K562 (cell line): ENCODE results near the gene TSKS. TPM values are rescaled to one million over a fixed set of nuclear protein-coding genes. Genes with fewer than 3 reads are reported as not detected.
"Not testable (repeated sequence)": the region's sequence is repeated elsewhere in the genome, so short reads cannot be mapped to it uniquely, and the experiment has no call there.

Experiments used
- ATAC-seq: fragments of 200-7000 bp; cut with Tn5 transposase; 3 replicates; pipeline ENCODE4 v1.9.1; 2020; ENCODE audit warnings: moderate library complexity
- BruUV-seq: library from RNA; stranded (reverse); fragments of 400-500 nt; replicated peaks from 2 replicates; lab custom pipeline; 2021; lab: Mats Ljungman, UMichigan
- CTCF ChIA-PET: fragments of 300-600 bp; formaldehyde crosslinking; extraction: SDS; loops from one replicate; lab custom pipeline; 2021; ENCODE audit warnings: low intra/inter-chr PET ratio; lab: Yijun Ruan, JAX
- POLR2A ChIA-PET: fragments of 300-600, 350-650 bp; sonication (Branson Sonifier 250); formaldehyde crosslinking; extraction: SDS; loops from one replicate; lab custom pipeline; 2021; ENCODE audit warnings: antibody characterized with exemption, inconsistent platforms; lab: Yijun Ruan, JAX
- DNase-seq, 4 experiments: peaks; one replicate each; pipeline versions ENCODE4 v3.0.0 to v3.0.0-alpha.2; 2011 to 2018; ENCODE audit warnings: low spot score in 3 of 4, mixed read lengths in 3 of 4; ENCODE audit errors: extremely low read depth in 1 of 4
- FAIRE-seq: peaks from 2 replicates; lab custom pipeline; 2011; peaks lifted over from hg19 to GRCh38; lab: Jason Lieb, UNC
- H2AFZ ChIP-seq: 2 replicates; pipeline ENCODE4 v1.6.0; 2011; ENCODE audit warnings: low read depth, low read length, control low read depth, inconsistent platforms
- H3K27ac ChIP-seq: fragments of 200-600 bp; 3 replicates; pipeline ENCODE4 v1.8.0; 2011; ENCODE audit warnings: low read depth, mild to moderate bottlenecking, control low read depth, inconsistent platforms, low read length, moderate library complexity, mixed read lengths; ENCODE audit errors: extremely low read depth
- H3K27me3 ChIP-seq, 2 experiments: fragments of 300-600 bp in 1 of 2; 2 replicates in 1 of 2; 3 replicates in 1 of 2; pipeline versions ENCODE4 v1.6.0 to v1.8.0; 2011; ENCODE audit warnings: inconsistent platforms in 2 of 2, low read length in 2 of 2, mild to moderate bottlenecking in 1 of 2, mixed read lengths in 1 of 2, moderate library complexity in 1 of 2; ENCODE audit not compliant: control insufficient read depth in 2 of 2, insufficient read depth in 2 of 2
- H3K36me3 ChIP-seq: fragments of 300-600 bp; 3 replicates; pipeline ENCODE4 v1.8.0; 2011; ENCODE audit warnings: mild to moderate bottlenecking, low read length, inconsistent platforms; ENCODE audit not compliant: control insufficient read depth, insufficient read depth
- H3K4me1 ChIP-seq, 2 experiments: fragments of 200-600 bp in 1 of 2; replicated peaks in 1 of 2; 2 replicates in 1 of 2; 3 replicates in 1 of 2; pipeline versions ENCODE4 v1.5.1 to v1.8.0; 2011; ENCODE audit warnings: inconsistent platforms in 2 of 2, low read length in 2 of 2, mild to moderate bottlenecking in 1 of 2, mixed read lengths in 1 of 2, moderate library complexity in 1 of 2; ENCODE audit not compliant: control insufficient read depth in 2 of 2, insufficient read depth in 2 of 2
- H3K4me2 ChIP-seq: 2 replicates; pipeline ENCODE4 v1.6.1; 2011; ENCODE audit warnings: low read length, control low read depth, inconsistent platforms, mixed read lengths; ENCODE audit not compliant: insufficient read depth
- H3K4me3 ChIP-seq: fragments of 200-600 bp; sonication (generic), shearing (Covaris generic); 2 replicates; pipeline ENCODE4 v1.5.1; 2016; ENCODE audit warnings: control low read depth, inconsistent platforms
- H3K79me2 ChIP-seq: fragments of 200-600 bp; 3 replicates; pipeline ENCODE4 v1.8.0; 2011; ENCODE audit warnings: low read length, inconsistent platforms; ENCODE audit not compliant: control insufficient read depth, insufficient read depth
- H3K9ac ChIP-seq, 2 experiments: 2 replicates each; pipeline versions ENCODE4 v1.6.0 to v1.6.1; 2011; ENCODE audit warnings: low read depth in 2 of 2, low read length in 2 of 2, control low read depth in 1 of 2, inconsistent platforms in 1 of 2, mild to moderate bottlenecking in 1 of 2, mixed read lengths in 1 of 2; ENCODE audit not compliant: insufficient read depth in 1 of 2
- H3K9me1 ChIP-seq: one replicate; pipeline ENCODE4 v1.6.0; 2011; ENCODE audit warnings: inconsistent platforms, mild to moderate bottlenecking, low read length, moderate library complexity; ENCODE audit not compliant: control insufficient read depth, insufficient read depth
- H3K9me3 ChIP-seq: replicated peaks from 2 replicates; pipeline ENCODE4 v1.5.1; 2011; ENCODE audit warnings: low read depth, low read length, inconsistent platforms; ENCODE audit not compliant: control insufficient read depth, insufficient read depth
- H4K20me1 ChIP-seq: replicated peaks from 2 replicates; pipeline ENCODE4 v1.6.1; 2011; ENCODE audit warnings: low read length, inconsistent platforms, mixed read lengths; ENCODE audit not compliant: control insufficient read depth, insufficient read depth
- ZBTB33 ChIP-seq: sonication (generic); formaldehyde crosslinking; IDR thresholded peaks from 2 replicates; pipeline ENCODE4 v1.8.1; 2023; ENCODE audit warnings: mild to moderate bottlenecking, missing genetic modification reagents
- ZNF217 ChIP-seq: sonication (generic); formaldehyde crosslinking; IDR thresholded peaks from 2 replicates; pipeline ENCODE4 v1.8.0; 2022; ENCODE audit warnings: mild to moderate bottlenecking, missing genetic modification reagents
- ZNF316 ChIP-seq: fragments of 450-650 bp; IDR thresholded peaks from 2 replicates; pipeline ENCODE4 v1.6.1; 2016
- WGBS: fragments of 100-300 bp; shearing (Covaris generic); methylation state at CpG from one replicate; pipeline ENCODE4 v1.1.6; 2016; ENCODE audit warnings: low coverage, mixed read lengths; ENCODE audit not compliant: insufficient coverage; ENCODE audit errors: missing lambda C conversion rate; 5-methylcytosine and 5-hydroxymethylcytosine counted together
- in situ Hi-C: fragments of 300-500 bp; cut with MboI; formaldehyde crosslinking; loops from 4 replicates; pipeline ENCODE4 v1.15.0; 2018; ENCODE audit warnings: inconsistent platforms, mixed read lengths
- intact Hi-C: fragments of 100-400 bp; cut with micrococcal nuclease; formaldehyde crosslinking; loops from 2 replicates; pipeline ENCODE4 v1.14.2; 2022
- polyA plus RNA-seq, 8 experiments: library from polyadenylated mRNA; depleted of rRNA in 4 of 8; stranded (reverse) in 5 of 8; unstranded in 3 of 8; fragments of >200 nt; fragmentation: Nextera tagmentation in 2 of 8; fragmentation: Illumina TruSeq in 1 of 8; extraction: Ambion mirVana in 2 of 8; extraction: Trizol in 1 of 8; gene quantifications; 2 replicates each; pipeline versions ENCODE4 v1.2.1 to v1.2.3, GENCODE V29; 2011 to 2014; ENCODE audit warnings: inconsistent platforms in 1 of 8, missing spikeins in 1 of 8
- total RNA-seq, 7 experiments: library from RNA; depleted of rRNA in 6 of 7; stranded (reverse); fragments of >200 nt in 6 of 7; fragmentation: Illumina TruSeq in 2 of 7; extraction: Trizol in 2 of 7; gene quantifications; 2 replicates each; pipeline versions ENCODE4 v1.2.1 to v1.2.3, GENCODE V29; 2011 to 2021; ENCODE audit warnings: low replicate concordance in 1 of 7

The TSKS gene
- total and polyA plus RNA-seq, 9 of the 15 experiments (the other 6 are each of a cell fraction or from before 2014, with no cell fraction given): 0.14 to 4.5 (median 0.80) TPM

GRCh38 chr19:49719420-49719819, 43.7 kb downstream of the TSKS start:
- in situ Hi-C loops, CTCF ChIA-PET, H3K79me2 ChIP-seq, H3K9me1 ChIP-seq, DNase-seq, BruUV-seq, H4K20me1 ChIP-seq, H3K4me2 ChIP-seq, H3K36me3 ChIP-seq, H2AFZ ChIP-seq, H3K27ac ChIP-seq, H3K27me3 ChIP-seq, ATAC-seq, H3K9me3 ChIP-seq, FAIRE-seq, H3K4me1 ChIP-seq, H3K4me3 ChIP-seq, H3K9ac ChIP-seq: not testable (repeated sequence)
- 84% methylated on average over 21 of the region's 22 CpGs for WGBS
- POLR2A ChIA-PET: interaction anchor here (1.0 kb wide), 1 partner anchor 16 kb away, joined by 3 read pairs; no protein-coding TSS in a partner anchor
- TF ChIP-seq ZNF316 (peak; percentile 53; the same call in 1 of the 2 replicates), ZBTB33 (CRISPR knock-in tag) (peak; percentile 78; the same call in 1 of the 2 replicates)
- intact Hi-C loops: loop anchor here (10.0 kb wide), 1 partner anchor 155 kb away; the partner anchor contains the start of genes AKT1S1 and TBC1D17

GRCh38 chr19:49718991-49719390, 44.1 kb downstream of the TSKS start:
- Histone ChIP-seq H3K79me2 (no peaks in the 10 kb centered on the region), H2AFZ (no peak overlapping the region), H3K27me3 (no peaks in the 10 kb centered on the region), H3K9me1 (no peaks in the 10 kb centered on the region), H3K27ac (no peak overlapping the region), H3K36me3 (peaks cover 2% of the 10 kb centered on the region; the same call in 1 of the 3 replicates), H3K4me2 (no peak overlapping the region), H4K20me1 (no peaks in the 10 kb centered on the region), H3K9me3 (no peaks in the 10 kb centered on the region), H3K4me1 (peaks cover 8 to 9% of the 10 kb centered on the region in 2 experiments; a peak in 4 of 5 replicates), H3K4me3 (no peak overlapping the region), H3K9ac (no peak overlapping the region)
- no peak for FAIRE-seq
- TF ChIP-seq ZNF217 (CRISPR knock-in tag): no peak
- WGBS: 81% methylated on average over 6 of the region's 6 CpGs
- BruUV-seq: TSS peak; percentile 71
- no peak for DNase-seq
- in situ Hi-C loops (no loop called here), intact Hi-C loops (loop anchor here (10.0 kb wide), 1 partner anchor 156 kb away; the partner anchor contains the start of genes AKT1S1 and TBC1D17)
- no peak for ATAC-seq
- ChIA-PET POLR2A (no interaction called here), CTCF (no interaction called here)
